Heart right ventricle (tissue), 16 donors: Measurements from ENCODE around the gene ABCA4. TPM values are rescaled to one million over a fixed set of nuclear protein-coding genes. Genes with fewer than 3 reads are reported as not detected.
"Not testable (repeated sequence)": the region's sequence is repeated elsewhere in the genome, so short reads cannot be mapped to it uniquely, and the experiment has no call there.

Source experiments
- ATAC-seq, 8 donors: fragments of 200-7000 bp; cut with Tn5 transposase; one replicate each; pipeline ENCODE4 v1.9.1; 2020; ENCODE audit warnings: mild to moderate bottlenecking in 8 of 8, moderate library complexity in 8 of 8, moderate number of reproducible peaks in 1 of 8
- DNase-seq, 2 donors: peaks; one replicate each; pipeline ENCODE4 v3.0.0-alpha.2; 2020
- H3K27ac ChIP-seq, 10 donors: fragments of 200-600 bp; sonication (generic) in 2 of 10; one replicate each; pipeline versions ENCODE4 v1.5.0 to v1.8.0; 2020 to 2022; ENCODE audit warnings: mild to moderate bottlenecking in 3 of 10
- H3K27me3 ChIP-seq, 7 donors: fragments of 200-600 bp; one replicate each; pipeline ENCODE4 v1.8.0; 2021 to 2022; ENCODE audit warnings: mild to moderate bottlenecking in 2 of 7
- H3K36me3 ChIP-seq, 9 donors: fragments of 200-600 bp; sonication (generic) in 1 of 9; one replicate each; pipeline versions ENCODE4 v1.5.0 to v1.8.0; 2020 to 2022; ENCODE audit warnings: mild to moderate bottlenecking in 2 of 9
- H3K4me1 ChIP-seq, 9 donors: fragments of 200-600 bp; sonication (generic) in 1 of 9; one replicate each; pipeline versions ENCODE4 v1.5.0 to v1.8.0; 2020 to 2022; ENCODE audit warnings: mild to moderate bottlenecking in 4 of 9
- H3K4me3 ChIP-seq, 10 donors: fragments of 200-600 bp; sonication (generic) in 2 of 10; one replicate each; pipeline versions ENCODE4 v1.5.0 to v1.8.0; 2020 to 2022; ENCODE audit warnings: mild to moderate bottlenecking in 7 of 10, moderate library complexity in 2 of 10
- H3K9me3 ChIP-seq, 11 donors: fragments of 200-600 bp in 10 of 11; sonication (generic) in 2 of 11; one replicate each; pipeline versions ENCODE4 v1.5.0 to v1.8.0; 2013 to 2022; ENCODE audit warnings: mild to moderate bottlenecking in 2 of 11, control low read depth in 1 of 11, moderate library complexity in 1 of 11
- WGBS, 2 donors: extraction: QIAGEN DNeasy Blood & Tissue Kit; methylation state at CpG; one replicate each; pipeline ENCODE4 v1.1.7; 2013; ENCODE audit warnings: inconsistent platforms in 1 of 2; 5-methylcytosine and 5-hydroxymethylcytosine counted together
- intact Hi-C, 10 donors: fragments of 100-400 bp; cut with DNase I; formaldehyde crosslinking; loops; one replicate each; pipeline versions ENCODE4 v1.11.1 to v1.14.2; 2022
- long read RNA-seq, 3 donors: library from polyadenylated mRNA; unstranded; transcript quantifications; one replicate each; pipeline ENCODE4 v2.0.0, GENCODE V29; 2020 to 2021
- polyA plus RNA-seq, 2 donors: library from polyadenylated mRNA; stranded (reverse); fragments of 200-250 nt; gene quantifications; one replicate each; pipeline ENCODE4 v1.2.3, GENCODE V29; 2013
- total RNA-seq, 10 donors: library from RNA; stranded (reverse); fragmentation: NEBNext Ultra II Directional in 3 of 10; extraction: Animal tissue kit (Norgen Biotek cat#: 25700) in 3 of 10; gene quantifications; one replicate each; pipeline versions ENCODE4 v1.2.1 to v1.2.4, GENCODE V29; 2021 to 2023
- TF ChIP-seq, protein P1 (sequence below), 9 donors: fragments of 200-600 bp; sonication (generic) in 2 of 9; IDR thresholded peaks; one replicate each; pipeline versions ENCODE4 v1.5.0 to v1.8.0; 2021 to 2022; ENCODE audit warnings: antibody characterized with exemption in 9 of 9, mild to moderate bottlenecking in 5 of 9, moderate library complexity in 1 of 9
- donor health status: Arrhythmogenic right ventricular cardiomyopathy.
- donor health status: ischemic (EF 13 %, LVEDD 7.1; RV severe dilation, severe dysfunction).
- donor health status: healthy with polysubstance abuse.
- donor health status: DM: no; HTN: yes; CAD: no.
- donor health status: DM: no; HTN: no; CAD: no.
- donor health status: ischemic (EF 25% LVEDD 6.9; RV normal size, moderate dysfunction).
- donor health status: ischemic (EF 25% LVEDD 5.7; RV mildly dilated, moderate dysfunction).
- donor health status: healthy.
- donor health status: DM: yes; HTN: yes; CAD: no.
- donor health status: Ischemic cardiomyopathy.
- donor health status: ischemic (EF 35%, LVEDD 5.7; RV mildly dilated, moderate dysfunction).
- donor health status: nonischemic (EF 11% LVEDD 7.7; RV severe dilation, severe dysfunction).
- donor health status: DM: yes; HTN: yes; CAD: no.
- donor health status: PGD.
- donor health status: ischemic (EF 29% LVEDD 5.4; RV normal size, mild dysfunction).
- donor health status: nonischemic (EF 23%, LVEDD 6.1; RV moderate dilation, normal function).

The ABCA4 gene
- total RNA-seq (under 1 TPM; 0.05 to 0.66 (median 0.22) TPM), polyA plus RNA-seq (under 1 TPM; 0.09 to 0.22 TPM)
- long read RNA-seq, donor 1 = 0 reads
- long read RNA-seq, donor 2 = 0 reads
- long read RNA-seq, donor 3, partial matches to known transcripts = 0 of 1 reads
- long read RNA-seq, donor 3, other reads (novel, unspliced or antisense) = 1 of 1 reads

DNA sequence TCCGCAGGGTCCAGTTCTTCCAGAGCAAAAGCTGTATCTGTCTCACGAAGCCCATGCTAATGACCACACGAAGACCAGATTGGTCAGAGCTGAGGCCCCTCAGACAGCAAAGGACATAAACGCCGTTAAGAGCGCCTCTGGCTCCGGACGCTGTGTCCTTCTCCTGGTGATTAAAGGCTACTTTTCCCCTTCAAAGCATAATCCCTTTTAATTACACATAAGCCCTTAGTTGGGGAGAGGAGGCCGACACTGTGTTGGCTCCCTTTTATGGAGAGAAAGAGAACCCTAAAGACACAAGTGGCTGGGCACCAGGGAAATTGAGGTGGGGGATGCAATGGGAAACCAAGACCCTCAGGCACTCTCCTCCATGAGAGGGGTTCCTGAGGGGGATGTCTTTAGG, at the start of gene ABCA4:
Gene ABCA4 (minus strand): TSS at position 158 of the 400 bp plus-strand sequence. CDS start 103 bp downstream, at position 55.
- H3K27me3 ChIP-seq = peaks cover 0 to 39% (median 0%) of the 10 kb centered on the region in 7 donors
- TF ChIP-seq, protein P1, sequence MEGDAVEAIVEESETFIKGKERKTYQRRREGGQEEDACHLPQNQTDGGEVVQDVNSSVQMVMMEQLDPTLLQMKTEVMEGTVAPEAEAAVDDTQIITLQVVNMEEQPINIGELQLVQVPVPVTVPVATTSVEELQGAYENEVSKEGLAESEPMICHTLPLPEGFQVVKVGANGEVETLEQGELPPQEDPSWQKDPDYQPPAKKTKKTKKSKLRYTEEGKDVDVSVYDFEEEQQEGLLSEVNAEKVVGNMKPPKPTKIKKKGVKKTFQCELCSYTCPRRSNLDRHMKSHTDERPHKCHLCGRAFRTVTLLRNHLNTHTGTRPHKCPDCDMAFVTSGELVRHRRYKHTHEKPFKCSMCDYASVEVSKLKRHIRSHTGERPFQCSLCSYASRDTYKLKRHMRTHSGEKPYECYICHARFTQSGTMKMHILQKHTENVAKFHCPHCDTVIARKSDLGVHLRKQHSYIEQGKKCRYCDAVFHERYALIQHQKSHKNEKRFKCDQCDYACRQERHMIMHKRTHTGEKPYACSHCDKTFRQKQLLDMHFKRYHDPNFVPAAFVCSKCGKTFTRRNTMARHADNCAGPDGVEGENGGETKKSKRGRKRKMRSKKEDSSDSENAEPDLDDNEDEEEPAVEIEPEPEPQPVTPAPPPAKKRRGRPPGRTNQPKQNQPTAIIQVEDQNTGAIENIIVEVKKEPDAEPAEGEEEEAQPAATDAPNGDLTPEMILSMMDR (IDR thresholded peaks at IDR 0.05) = no peak
- H3K9me3 ChIP-seq = no peaks in the 10 kb centered on the region
- peaks cover 3 to 27% (median 9%) of the 10 kb centered on the region in 9 donors for H3K4me1 ChIP-seq
- no peak within 1 kb of the TSS for H3K4me3 ChIP-seq
- H3K27ac ChIP-seq = no peak within 1 kb of the TSS
- DNase-seq = no peak
- no peaks in the 10 kb centered on the region for H3K36me3 ChIP-seq
- WGBS, 2 donors = 95% methylated on average over 9 of the region's 9 CpGs
- no peak for ATAC-seq
- intact Hi-C loops = no loop called here

GRCh38 chr1:94169126-94169525, 48.2 kb upstream of the ABCA4 start:
- H3K9me3 ChIP-seq = peaks cover 0 to 14% (median 5%) of the 10 kb centered on the region in 11 donors
- TF ChIP-seq, protein P1 (IDR thresholded peaks at IDR 0.05) = no peak
- no peaks in the 10 kb centered on the region for H3K4me1 ChIP-seq
- H3K4me3 ChIP-seq = no peak overlapping the region
- intact Hi-C loops = no loop called here
- peaks cover 0 to 53% (median 24%) of the 10 kb centered on the region in 9 donors for H3K36me3 ChIP-seq
- H3K27ac ChIP-seq = peak overlapping the region in 1 of 10 donors; percentile 11
- no peaks in the 10 kb centered on the region for H3K27me3 ChIP-seq
- peak in 2 of 8 donors; percentile 30 to 34 for ATAC-seq
- DNase-seq = no peak
- 83 to 89% methylated on average over 3 of the region's 3 CpGs for WGBS, 2 donors

DNA sequence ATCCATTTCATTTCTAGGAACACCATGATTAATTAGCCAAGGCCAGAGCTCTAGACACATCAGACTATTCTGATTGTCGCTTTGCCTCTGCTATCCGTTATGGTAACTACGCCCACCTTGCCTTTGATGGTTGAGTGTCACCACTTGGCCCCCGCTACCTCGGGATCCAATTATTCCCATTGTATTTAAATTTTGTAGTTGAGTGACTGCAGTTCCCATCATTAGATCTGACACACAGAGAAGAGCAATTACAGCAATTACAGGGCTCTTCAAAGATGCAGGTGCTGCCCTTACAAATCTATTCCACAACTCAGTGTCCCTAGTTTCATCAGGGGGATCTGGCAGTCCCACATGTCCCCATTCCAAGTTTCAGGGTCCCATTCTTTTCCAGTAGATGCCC, 44.9 kb upstream of the ABCA4 start:
- intact Hi-C loops = no loop called here
- H3K27me3 ChIP-seq = no peaks in the 10 kb centered on the region
- WGBS, 2 donors = 92 to 95% methylated on average over 5 of the region's 5 CpGs
- TF ChIP-seq, protein P1 (IDR thresholded peaks at IDR 0.05) = no peak
- DNase-seq = no peak
- H3K36me3 ChIP-seq = peaks cover 0 to 20% (median under 1%) of the 10 kb centered on the region in 9 donors
- H3K4me1 ChIP-seq = peaks cover 0 to 7% (median 3%) of the 10 kb centered on the region in 9 donors
- ATAC-seq = no peak
- no peak overlapping the region for H3K27ac ChIP-seq
- peaks cover 0 to 14% (median 5%) of the 10 kb centered on the region in 11 donors for H3K9me3 ChIP-seq
- no peak overlapping the region for H3K4me3 ChIP-seq

- H3K9me3 ChIP-seq = peaks cover 0 to 14% (median 5%) of the 10 kb centered on the region in 11 donors
- H3K27me3 ChIP-seq, DNase-seq, H3K4me3 ChIP-seq, H3K27ac ChIP-seq, ATAC-seq, intact Hi-C loops: not testable (repeated sequence)
- 85 to 88% methylated on average over 2 of the region's 2 CpGs for WGBS, 2 donors
- peaks cover 0 to 10% (median 0%) of the 10 kb centered on the region in 9 donors for H3K36me3 ChIP-seq
- peaks cover 0 to 16% (median 10%) of the 10 kb centered on the region in 9 donors for H3K4me1 ChIP-seq
Observed at GRCh38 chr1:94164885-94165284, 43.9 kb upstream of the ABCA4 start.

GRCh38 chr1:94164121-94164520, 43.2 kb upstream of the ABCA4 start:
- WGBS, 2 donors = 85 to 100% methylated on average over 1 of the region's 1 CpG
- ATAC-seq, DNase-seq, H3K27me3 ChIP-seq, H3K36me3 ChIP-seq, H3K4me3 ChIP-seq, H3K27ac ChIP-seq, intact Hi-C loops: not testable (repeated sequence)
- Histone ChIP-seq H3K9me3 (peaks cover 0 to 14% (median 5%) of the 10 kb centered on the region in 11 donors), H3K4me1 (peaks cover 0 to 16% (median 10%) of the 10 kb centered on the region in 9 donors)

DNA sequence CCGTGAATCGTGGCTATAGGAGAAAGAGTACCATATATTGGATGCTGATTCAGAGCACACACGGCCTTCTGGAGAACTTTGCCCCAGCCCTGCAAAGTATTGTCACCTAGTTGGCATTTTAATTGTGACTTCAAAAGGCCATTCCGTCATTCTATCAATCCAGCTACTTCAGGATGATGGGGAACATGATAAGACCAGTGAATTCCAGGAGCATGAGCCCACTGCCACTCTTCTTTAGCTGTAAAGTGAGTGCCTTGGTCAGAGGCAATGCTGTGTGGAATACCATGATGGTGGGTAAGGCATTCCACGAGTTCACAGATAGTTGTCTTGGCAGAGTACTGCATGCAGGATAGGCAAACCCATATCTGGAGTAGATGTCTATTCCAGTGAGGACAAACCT, 42.3 kb upstream of the ABCA4 start:
- WGBS, 2 donors = 90 to 94% methylated on average over 5 of the region's 5 CpGs
- DNase-seq, intact Hi-C loops, ATAC-seq, H3K27me3 ChIP-seq, H3K36me3 ChIP-seq, H3K4me3 ChIP-seq, H3K27ac ChIP-seq: not testable (repeated sequence)
- H3K9me3 ChIP-seq = peaks cover 0 to 14% (median 5%) of the 10 kb centered on the region in 11 donors
- peaks cover 0 to 16% (median 10%) of the 10 kb centered on the region in 9 donors for H3K4me1 ChIP-seq
